K562 (cell line): ENCODE measurements around the gene NBPF3. TPM values are rescaled to one million over a fixed set of nuclear protein-coding genes. Genes with fewer than 3 reads are reported as not detected.

ENCODE experiments used
- ADNP ChIP-seq: fragments of 200-800 bp; sonication (Bioruptor generic); IDR thresholded peaks from 2 replicates; pipeline ENCODE4 v1.6.1; 2016; ENCODE audit warnings: missing genetic modification characterization, missing compliant biosample characterization
- BDP1 ChIP-seq: IDR thresholded peaks from 3 replicates; pipeline ENCODE4 v1.6.1; 2011; ENCODE audit not compliant: insufficient read length, insufficient read depth
- CC2D1A ChIP-seq: fragments of 450-650 bp; IDR thresholded peaks from 2 replicates; pipeline ENCODE4 v1.6.1; 2017; ENCODE audit warnings: mild to moderate bottlenecking
- DNMT1 ChIP-seq: fragments of 450-650 bp; IDR thresholded peaks from 2 replicates; pipeline ENCODE4 v1.6.1; 2016; ENCODE audit warnings: antibody characterized with exemption, mild to moderate bottlenecking
- ELF1 ChIP-seq: fragments of 200-800 bp; sonication (Bioruptor generic); IDR thresholded peaks from 2 replicates; pipeline ENCODE4 v1.6.1; 2016; ENCODE audit warnings: missing genetic modification characterization, missing compliant biosample characterization
- ESRRA ChIP-seq: fragments of 450-650 bp; IDR thresholded peaks from 2 replicates; pipeline ENCODE4 v1.6.1; 2014; ENCODE audit warnings: low read depth, mild to moderate bottlenecking, moderate library complexity, borderline replicate concordance
- FOSL1 ChIP-seq: fragments of 200-800 bp; sonication (Bioruptor generic); conservative IDR thresholded peaks from 2 replicates; pipeline ENCODE4 v1.6.1; 2016; ENCODE audit warnings: missing genetic modification characterization, missing compliant biosample characterization
- HDAC6 ChIP-seq: IDR thresholded peaks from 2 replicates; pipeline ENCODE4 v1.6.1; 2012; ENCODE audit warnings: low read depth, mild to moderate bottlenecking, control low read depth, inconsistent platforms, low read length, moderate library complexity
- KDM5B ChIP-seq: fragments of 200-600 bp; sonication (generic); IDR thresholded peaks from 2 replicates; pipeline ENCODE4 v1.6.1; 2012; ENCODE audit warnings: low read depth, mild to moderate bottlenecking, moderate library complexity, low read length, control low read depth, inconsistent platforms; ENCODE audit not compliant: insufficient replicate concordance
- MAFK ChIP-seq: IDR thresholded peaks from 2 replicates; pipeline ENCODE4 v1.6.1; 2011; ENCODE audit warnings: low read length, improper control_type of control experiment
- MCM3 ChIP-seq: fragments of 450-650 bp; IDR thresholded peaks from 2 replicates; pipeline ENCODE4 v1.6.1; 2016
- NR2C1 ChIP-seq, 2 experiments: fragments of 450-650 bp; IDR thresholded peaks; 2 replicates each; pipeline ENCODE4 v1.6.1; 2017; ENCODE audit warnings: mild to moderate bottlenecking in 2 of 2, antibody characterized with exemption in 1 of 2, inconsistent platforms in 1 of 2, missing compliant biosample characterization in 1 of 2, missing genetic modification characterization in 1 of 2
- RAD21 ChIP-seq, 2 experiments: fragments of 250-450 bp in 1 of 2; fragments of 450-650 bp in 1 of 2; sonication (Bioruptor Pico) in 1 of 2; formaldehyde crosslinking in 1 of 2; IDR thresholded peaks in 1 of 2; conservative IDR thresholded peaks in 1 of 2; 2 replicates each; pipeline versions ENCODE4 v1.4.0 to v1.8.0; 2020 to 2022; ENCODE audit warnings: mild to moderate bottlenecking in 2 of 2, moderate library complexity in 1 of 2
- RB1 ChIP-seq: fragments of 450-650 bp; IDR thresholded peaks from 2 replicates; pipeline ENCODE4 v1.6.1; 2017; ENCODE audit warnings: low read depth, mild to moderate bottlenecking
- RCOR1 ChIP-seq, 2 experiments: IDR thresholded peaks; 2 replicates each; pipeline ENCODE4 v1.6.1; 2012; ENCODE audit warnings: low read depth in 2 of 2, low read length in 2 of 2, borderline replicate concordance in 1 of 2, improper control_type of control experiment in 1 of 2
- ZNF133 ChIP-seq: fragments of 250-450 bp; sonication (Bioruptor Pico); IDR thresholded peaks from 2 replicates; pipeline ENCODE4 v1.4.0; 2020; ENCODE audit warnings: mild to moderate bottlenecking
- ZNF24 ChIP-seq: fragments of 450-650 bp; IDR thresholded peaks from 2 replicates; pipeline ENCODE4 v1.6.1; 2016
- ZNF311 ChIP-seq: fragments of 250-450 bp; sonication (Bioruptor Pico); IDR thresholded peaks from 2 replicates; pipeline ENCODE4 v1.4.0; 2020; ENCODE audit warnings: mild to moderate bottlenecking, moderate library complexity
- ZNF699 ChIP-seq: fragments of 250-450 bp; sonication (Bioruptor Pico); IDR thresholded peaks from 2 replicates; pipeline ENCODE4 v1.8.0; 2021; ENCODE audit warnings: mild to moderate bottlenecking, moderate library complexity; ENCODE audit not compliant: insufficient replicate concordance
- polyA plus RNA-seq, 8 experiments: library from polyadenylated mRNA; depleted of rRNA in 4 of 8; stranded (reverse) in 5 of 8; unstranded in 3 of 8; fragments of >200 nt; fragmentation: Nextera tagmentation in 2 of 8; fragmentation: Illumina TruSeq in 1 of 8; extraction: Ambion mirVana in 2 of 8; extraction: Trizol in 1 of 8; gene quantifications; 2 replicates each; pipeline versions ENCODE4 v1.2.1 to v1.2.3, GENCODE V29; 2011 to 2014; ENCODE audit warnings: inconsistent platforms in 1 of 8, missing spikeins in 1 of 8
- total RNA-seq, 7 experiments: library from RNA; depleted of rRNA in 6 of 7; stranded (reverse); fragments of >200 nt in 6 of 7; fragmentation: Illumina TruSeq in 2 of 7; extraction: Trizol in 2 of 7; gene quantifications; 2 replicates each; pipeline versions ENCODE4 v1.2.1 to v1.2.3, GENCODE V29; 2011 to 2021; ENCODE audit warnings: low replicate concordance in 1 of 7
- TF ChIP-seq, protein P1 (sequence below), 2 experiments: fragments of 450-650 bp; formaldehyde crosslinking in 1 of 2; IDR thresholded peaks; 2 replicates each; pipeline versions ENCODE4 v1.4.0 to v1.6.1; 2014 to 2020; ENCODE audit warnings: mild to moderate bottlenecking in 2 of 2, borderline replicate concordance in 1 of 2, low read depth in 1 of 2
- TF ChIP-seq, protein P2 (sequence below), 2 experiments: fragments of 450-650 bp in 1 of 2; sonication (generic) in 1 of 2; formaldehyde crosslinking; conservative IDR thresholded peaks; 2 replicates each; pipeline versions ENCODE4 v1.4.0 to v1.8.1; 2020 to 2022; ENCODE audit warnings: mild to moderate bottlenecking in 1 of 2, missing genetic modification reagents in 1 of 2

Gene NBPF3
- total and polyA plus RNA-seq, 9 of the 15 experiments (the other 6 are each of a cell fraction or from before 2014, with no cell fraction given) = 1.5 to 7.3 (median 5.4) TPM

GRCh38 chr1:21497466-21498061, 57.6 kb downstream of the NBPF3 start (continued):
- TF ChIP-seq, protein P1, sequence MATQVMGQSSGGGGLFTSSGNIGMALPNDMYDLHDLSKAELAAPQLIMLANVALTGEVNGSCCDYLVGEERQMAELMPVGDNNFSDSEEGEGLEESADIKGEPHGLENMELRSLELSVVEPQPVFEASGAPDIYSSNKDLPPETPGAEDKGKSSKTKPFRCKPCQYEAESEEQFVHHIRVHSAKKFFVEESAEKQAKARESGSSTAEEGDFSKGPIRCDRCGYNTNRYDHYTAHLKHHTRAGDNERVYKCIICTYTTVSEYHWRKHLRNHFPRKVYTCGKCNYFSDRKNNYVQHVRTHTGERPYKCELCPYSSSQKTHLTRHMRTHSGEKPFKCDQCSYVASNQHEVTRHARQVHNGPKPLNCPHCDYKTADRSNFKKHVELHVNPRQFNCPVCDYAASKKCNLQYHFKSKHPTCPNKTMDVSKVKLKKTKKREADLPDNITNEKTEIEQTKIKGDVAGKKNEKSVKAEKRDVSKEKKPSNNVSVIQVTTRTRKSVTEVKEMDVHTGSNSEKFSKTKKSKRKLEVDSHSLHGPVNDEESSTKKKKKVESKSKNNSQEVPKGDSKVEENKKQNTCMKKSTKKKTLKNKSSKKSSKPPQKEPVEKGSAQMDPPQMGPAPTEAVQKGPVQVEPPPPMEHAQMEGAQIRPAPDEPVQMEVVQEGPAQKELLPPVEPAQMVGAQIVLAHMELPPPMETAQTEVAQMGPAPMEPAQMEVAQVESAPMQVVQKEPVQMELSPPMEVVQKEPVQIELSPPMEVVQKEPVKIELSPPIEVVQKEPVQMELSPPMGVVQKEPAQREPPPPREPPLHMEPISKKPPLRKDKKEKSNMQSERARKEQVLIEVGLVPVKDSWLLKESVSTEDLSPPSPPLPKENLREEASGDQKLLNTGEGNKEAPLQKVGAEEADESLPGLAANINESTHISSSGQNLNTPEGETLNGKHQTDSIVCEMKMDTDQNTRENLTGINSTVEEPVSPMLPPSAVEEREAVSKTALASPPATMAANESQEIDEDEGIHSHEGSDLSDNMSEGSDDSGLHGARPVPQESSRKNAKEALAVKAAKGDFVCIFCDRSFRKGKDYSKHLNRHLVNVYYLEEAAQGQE (IDR thresholded peaks at IDR 0.05; ENCODE audit: borderline replicate concordance) = peak; percentile 38; the same call in 1 of the 2 replicates
- TF ChIP-seq, protein P1 (CRISPR knock-in tag; IDR thresholded peaks at IDR 0.05; ENCODE audit: low read depth) = no peak
- no peak for TF ChIP-seq BDP1
- TF ChIP-seq CC2D1A = no peak
- no peak for TF ChIP-seq MCM3
- TF ChIP-seq ELF1 (tag) = no peak
- TF ChIP-seq ZNF24 = no peak
- TF ChIP-seq, protein P2, sequence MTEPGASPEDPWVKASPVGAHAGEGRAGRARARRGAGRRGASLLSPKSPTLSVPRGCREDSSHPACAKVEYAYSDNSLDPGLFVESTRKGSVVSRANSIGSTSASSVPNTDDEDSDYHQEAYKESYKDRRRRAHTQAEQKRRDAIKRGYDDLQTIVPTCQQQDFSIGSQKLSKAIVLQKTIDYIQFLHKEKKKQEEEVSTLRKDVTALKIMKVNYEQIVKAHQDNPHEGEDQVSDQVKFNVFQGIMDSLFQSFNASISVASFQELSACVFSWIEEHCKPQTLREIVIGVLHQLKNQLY (CRISPR knock-in tag; conservative IDR thresholded peaks at IDR 0.05) = no peak
- TF ChIP-seq NR2C1 (IDR thresholded peaks at IDR 0.05) = no peak
- no peak for TF ChIP-seq NR2C1 (tag; IDR thresholded peaks at IDR 0.05)
- no peak for TF ChIP-seq RB1
- TF ChIP-seq ESRRA = peak; percentile 76
- no peak for TF ChIP-seq ZNF311 (CRISPR knock-in tag)
- no peak for TF ChIP-seq KDM5B
- TF ChIP-seq ZNF699 = no peak
- TF ChIP-seq FOSL1 (tag) = no peak
- TF ChIP-seq MAFK = 0 out of 2 replicates have a peak, but pooled peaks have one; percentile 7
- TF ChIP-seq HDAC6 = no peak
- TF ChIP-seq DNMT1 = no peak
- no peak for TF ChIP-seq ADNP (tag)
- TF ChIP-seq RCOR1 (IDR thresholded peaks at IDR 0.05; ENCODE audit: borderline replicate concordance in 1 of 2, low read depth in 2 of 2, low read length in 2 of 2) = no peak
- TF ChIP-seq ZNF133 = no peak
- TF ChIP-seq RAD21 (CRISPR knock-in tag; conservative IDR thresholded peaks at IDR 0.05 in 1 of 2, IDR thresholded peaks at IDR 0.05 in 1 of 2) = peak; percentile 21 to 62
